Mesothelial cell of epicardium (in vitro differentiated cells): ENCODE data around the gene MOK. TPM values are rescaled to one million over a fixed set of nuclear protein-coding genes. Genes with fewer than 3 reads are reported as not detected.
A peak's percentile ranks its signal among the peaks of the same experiment; 100 is the strongest.

Source experiments
- DNase-seq, 2 experiments: peaks; one replicate each; pipeline ENCODE4 v3.0.0; 2021; ENCODE audit warnings: low spot score in 2 of 2; ENCODE audit not compliant: unreplicated experiment in 2 of 2
- H3K27ac Mint-ChIP-seq: 2 replicates; pipeline ENCODE4 v1.8.0; 2021; ENCODE audit warnings: mixed read lengths
- H3K27me3 Mint-ChIP-seq: 2 replicates; pipeline ENCODE4 v1.8.0; 2021; ENCODE audit warnings: low read depth, mixed read lengths
- H3K36me3 Mint-ChIP-seq: 2 replicates; pipeline ENCODE4 v1.8.0; 2021; ENCODE audit warnings: mixed read lengths
- H3K4me1 Mint-ChIP-seq: 2 replicates; pipeline ENCODE4 v1.8.0; 2021; ENCODE audit warnings: mixed read lengths
- H3K4me3 Mint-ChIP-seq: 2 replicates; pipeline ENCODE4 v1.8.0; 2021; ENCODE audit warnings: mild to moderate bottlenecking, moderate library complexity, mixed read lengths
- H3K9me3 Mint-ChIP-seq: 2 replicates; pipeline ENCODE4 v1.8.0; 2021; ENCODE audit warnings: mixed read lengths
- total RNA-seq: library from RNA; stranded (reverse); gene quantifications from 3 replicates; pipeline ENCODE4 v1.2.1, GENCODE V29; 2021
- TF ChIP-seq, protein P1 (sequence below): fragments of 200-600 bp; sonication (generic); IDR thresholded peaks from one replicate; pipeline ENCODE4 v1.5.0; 2021; ENCODE audit warnings: antibody characterized with exemption; ENCODE audit not compliant: unreplicated experiment

Gene MOK
- total RNA-seq, 1 donor from 2014 or later: 34.9 TPM

- H3K27me3 Mint-ChIP-seq: no peaks in the 10 kb centered on the region
- DNase-seq: no peak
- H3K36me3 Mint-ChIP-seq: no peaks in the 10 kb centered on the region
- no peak overlapping the region for H3K27ac Mint-ChIP-seq
- H3K4me1 Mint-ChIP-seq: no peaks in the 10 kb centered on the region
- no peak overlapping the region for H3K4me3 Mint-ChIP-seq
- TF ChIP-seq, protein P1, sequence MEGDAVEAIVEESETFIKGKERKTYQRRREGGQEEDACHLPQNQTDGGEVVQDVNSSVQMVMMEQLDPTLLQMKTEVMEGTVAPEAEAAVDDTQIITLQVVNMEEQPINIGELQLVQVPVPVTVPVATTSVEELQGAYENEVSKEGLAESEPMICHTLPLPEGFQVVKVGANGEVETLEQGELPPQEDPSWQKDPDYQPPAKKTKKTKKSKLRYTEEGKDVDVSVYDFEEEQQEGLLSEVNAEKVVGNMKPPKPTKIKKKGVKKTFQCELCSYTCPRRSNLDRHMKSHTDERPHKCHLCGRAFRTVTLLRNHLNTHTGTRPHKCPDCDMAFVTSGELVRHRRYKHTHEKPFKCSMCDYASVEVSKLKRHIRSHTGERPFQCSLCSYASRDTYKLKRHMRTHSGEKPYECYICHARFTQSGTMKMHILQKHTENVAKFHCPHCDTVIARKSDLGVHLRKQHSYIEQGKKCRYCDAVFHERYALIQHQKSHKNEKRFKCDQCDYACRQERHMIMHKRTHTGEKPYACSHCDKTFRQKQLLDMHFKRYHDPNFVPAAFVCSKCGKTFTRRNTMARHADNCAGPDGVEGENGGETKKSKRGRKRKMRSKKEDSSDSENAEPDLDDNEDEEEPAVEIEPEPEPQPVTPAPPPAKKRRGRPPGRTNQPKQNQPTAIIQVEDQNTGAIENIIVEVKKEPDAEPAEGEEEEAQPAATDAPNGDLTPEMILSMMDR: no peak
- no peaks in the 10 kb centered on the region for H3K9me3 Mint-ChIP-seq
Observed at GRCh38 chr14:102326583-102326982, 21.6 kb upstream of the MOK start.

DNA sequence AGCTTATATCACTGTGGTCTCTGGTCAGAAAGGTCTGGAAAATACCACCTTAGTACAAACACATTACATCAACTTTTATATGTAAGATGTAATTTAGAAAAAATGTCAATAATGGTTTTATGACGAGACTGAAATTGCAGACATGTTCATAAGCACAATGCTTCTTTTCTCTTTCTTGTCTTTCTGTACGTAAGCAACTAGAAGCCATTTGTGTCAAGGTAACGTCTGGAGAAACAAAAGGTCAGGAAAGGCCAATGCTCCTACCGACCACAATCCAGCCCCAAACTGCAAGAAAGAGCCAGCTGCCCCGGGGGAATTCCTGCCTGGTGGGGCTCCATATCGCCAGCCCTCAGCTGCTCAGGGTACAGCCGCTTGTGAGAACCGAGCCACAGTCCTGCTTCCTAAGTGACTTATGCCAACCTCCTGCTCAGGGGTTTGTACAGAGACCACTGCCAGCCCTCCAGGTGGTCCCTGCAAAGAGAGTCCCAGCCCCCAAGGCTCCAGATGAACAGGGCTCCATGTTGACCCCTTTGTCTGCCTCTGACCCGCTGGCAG, 20.9 kb upstream of the MOK start:
- Mint-ChIP-seq H3K27me3 (no peaks in the 10 kb centered on the region), H3K4me3 (no peak overlapping the region), H3K4me1 (no peaks in the 10 kb centered on the region), H3K27ac (no peak overlapping the region), H3K36me3 (no peaks in the 10 kb centered on the region), H3K9me3 (no peaks in the 10 kb centered on the region)
- no peak for DNase-seq
- TF ChIP-seq, protein P1: no peak

DNA sequence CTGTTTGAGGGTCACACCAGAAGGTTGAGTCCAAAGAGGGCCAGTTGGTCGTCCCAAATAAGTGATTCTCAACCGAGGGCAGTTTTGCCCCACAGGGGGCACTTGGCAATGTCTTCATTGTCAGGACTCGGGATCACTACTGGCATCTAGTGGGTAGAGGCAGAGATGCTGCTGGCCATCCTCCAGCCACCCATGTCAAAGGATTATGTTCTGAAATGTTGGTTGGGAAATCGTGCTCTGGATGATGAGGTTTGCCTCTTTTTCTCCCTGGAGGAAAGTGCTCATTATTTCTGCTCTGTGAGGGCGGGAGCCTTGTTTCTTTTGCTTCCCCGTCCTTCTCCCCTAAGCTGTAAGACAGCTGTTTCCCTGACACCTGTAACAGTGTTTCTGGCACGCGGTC, 18.1 kb upstream of the MOK start:
- Mint-ChIP-seq H3K4me1 (peaks cover 14% of the 10 kb centered on the region), H3K4me3 (peak overlapping the region; percentile 15), H3K27ac (no peak overlapping the region), H3K27me3 (no peaks in the 10 kb centered on the region), H3K36me3 (no peaks in the 10 kb centered on the region), H3K9me3 (no peaks in the 10 kb centered on the region)
- TF ChIP-seq, protein P1: no peak
- no peak for DNase-seq

DNA sequence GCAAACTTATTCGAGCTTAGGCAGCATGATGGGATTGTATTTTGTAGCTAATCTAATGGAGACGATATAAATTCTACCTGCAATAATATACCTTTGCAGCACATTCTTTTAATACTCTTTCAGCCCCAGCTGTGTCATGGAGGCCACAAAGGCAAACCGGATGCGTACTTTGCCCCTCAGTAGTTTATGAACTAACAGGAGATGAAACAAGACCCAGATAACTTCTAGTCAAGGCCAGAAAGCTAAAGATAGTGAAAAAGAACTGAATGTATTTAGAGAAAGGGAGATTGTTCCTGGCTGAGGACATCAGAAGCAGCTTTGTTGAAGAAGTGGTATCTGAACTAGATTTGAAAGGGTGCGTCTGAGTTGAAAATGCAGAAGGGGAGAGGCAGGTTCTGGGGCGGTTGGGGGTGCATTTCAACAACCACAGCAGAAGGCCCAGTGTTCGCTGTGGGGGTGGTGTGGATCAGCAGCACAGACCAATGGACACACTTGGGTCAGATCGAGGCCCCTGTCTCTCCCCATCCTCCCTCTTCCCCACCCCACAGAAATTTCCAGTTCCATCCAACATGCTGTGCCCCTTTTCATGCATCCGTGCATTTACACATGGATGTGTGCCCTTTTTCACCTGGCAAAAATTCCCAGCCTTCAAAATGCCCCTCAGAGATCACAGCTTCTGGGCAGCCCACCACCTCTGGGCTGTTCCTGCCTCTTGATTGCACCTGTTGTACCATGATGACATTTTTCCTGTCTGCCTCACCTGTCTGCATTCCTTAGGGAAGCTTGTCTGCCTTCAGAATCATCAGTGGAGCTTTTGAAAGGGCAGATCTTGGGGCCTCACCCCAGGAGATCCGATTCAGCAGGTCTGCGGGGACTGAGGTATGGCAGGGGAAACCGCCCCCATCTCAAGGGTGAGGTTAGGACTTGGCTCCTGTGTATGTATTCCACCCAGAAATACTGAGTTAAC, 16.8 kb upstream of the MOK start:
- Mint-ChIP-seq H3K4me3 (no peak overlapping the region), H3K27ac (no peak overlapping the region)
- TF ChIP-seq, protein P1: no peak

DNA sequence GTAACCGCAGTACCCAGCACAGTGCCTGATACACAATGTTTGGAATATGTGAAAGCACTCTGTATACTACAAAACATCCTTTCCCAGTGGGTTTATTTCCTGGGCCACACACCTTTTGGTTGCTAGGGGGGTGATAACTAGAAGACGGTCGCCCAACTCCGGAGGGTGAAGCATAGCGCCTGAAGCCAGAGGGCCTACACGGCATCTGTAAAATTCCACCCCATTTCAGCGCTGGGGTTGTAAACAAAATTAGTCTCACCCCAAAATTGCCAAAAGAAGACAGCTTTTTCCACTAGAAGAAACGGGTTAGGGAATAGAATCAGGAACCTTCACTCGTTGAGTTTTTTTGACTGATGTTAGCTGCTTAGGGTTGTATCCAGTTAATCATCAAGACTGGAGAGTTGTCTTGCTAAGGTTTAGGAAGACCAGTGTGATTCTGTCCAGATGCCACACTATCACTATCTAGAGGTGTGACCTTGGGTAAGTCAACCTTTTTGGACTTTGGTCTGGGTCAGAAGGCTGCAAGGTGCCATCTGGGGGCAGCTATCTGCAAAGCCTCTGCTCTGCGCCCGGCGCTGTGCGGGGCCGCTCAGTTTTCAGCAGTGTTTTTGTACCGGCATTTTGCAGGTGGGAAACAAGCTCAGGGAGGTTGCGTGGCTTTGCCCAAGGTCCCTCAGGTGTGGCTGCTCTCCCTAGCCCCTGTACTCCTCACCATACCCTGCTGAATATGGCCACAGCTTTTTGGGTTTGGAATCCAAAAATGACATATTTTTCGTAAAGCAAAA, 15.9 kb upstream of the MOK start:
- peaks cover 30% of the 10 kb centered on the region for H3K4me1 Mint-ChIP-seq
- TF ChIP-seq, protein P1: no peak
- H3K27ac Mint-ChIP-seq: peak overlapping the region; percentile 97

More for the DNA sequence above, 16.8 kb upstream of the MOK start:
- no peaks in the 10 kb centered on the region for H3K9me3 Mint-ChIP-seq
- peaks cover 24% of the 10 kb centered on the region for H3K4me1 Mint-ChIP-seq
- DNase-seq: no peak
- no peaks in the 10 kb centered on the region for H3K27me3 Mint-ChIP-seq
- H3K36me3 Mint-ChIP-seq: no peaks in the 10 kb centered on the region

More for the DNA sequence above, 15.9 kb upstream of the MOK start:
- no peak for DNase-seq
- Mint-ChIP-seq H3K9me3 (no peaks in the 10 kb centered on the region), H3K36me3 (no peaks in the 10 kb centered on the region), H3K27me3 (no peaks in the 10 kb centered on the region), H3K4me3 (peak overlapping the region; percentile 88)
